DOHH2 (cell line): ENCODE data around the gene POLR3GL.

Source experiments
- EZH2phosphoT487 ChIP-seq: fragments of 200-600 bp; sonication (generic); IDR thresholded peaks from 2 replicates; pipeline ENCODE4 v1.6.1; 2017; ENCODE audit warnings: borderline replicate concordance, mild to moderate bottlenecking, antibody characterized with exemption, low read length, moderate library complexity, mixed read lengths
- TF ChIP-seq, protein P1 (sequence below): fragments of 200-600 bp; sonication (generic); IDR thresholded peaks from one replicate; pipeline ENCODE4 v1.5.1; 2014; ENCODE audit warnings: antibody characterized with exemption, mild to moderate bottlenecking, low read depth, low read length; ENCODE audit not compliant: poor library complexity, severe bottlenecking

DNA sequence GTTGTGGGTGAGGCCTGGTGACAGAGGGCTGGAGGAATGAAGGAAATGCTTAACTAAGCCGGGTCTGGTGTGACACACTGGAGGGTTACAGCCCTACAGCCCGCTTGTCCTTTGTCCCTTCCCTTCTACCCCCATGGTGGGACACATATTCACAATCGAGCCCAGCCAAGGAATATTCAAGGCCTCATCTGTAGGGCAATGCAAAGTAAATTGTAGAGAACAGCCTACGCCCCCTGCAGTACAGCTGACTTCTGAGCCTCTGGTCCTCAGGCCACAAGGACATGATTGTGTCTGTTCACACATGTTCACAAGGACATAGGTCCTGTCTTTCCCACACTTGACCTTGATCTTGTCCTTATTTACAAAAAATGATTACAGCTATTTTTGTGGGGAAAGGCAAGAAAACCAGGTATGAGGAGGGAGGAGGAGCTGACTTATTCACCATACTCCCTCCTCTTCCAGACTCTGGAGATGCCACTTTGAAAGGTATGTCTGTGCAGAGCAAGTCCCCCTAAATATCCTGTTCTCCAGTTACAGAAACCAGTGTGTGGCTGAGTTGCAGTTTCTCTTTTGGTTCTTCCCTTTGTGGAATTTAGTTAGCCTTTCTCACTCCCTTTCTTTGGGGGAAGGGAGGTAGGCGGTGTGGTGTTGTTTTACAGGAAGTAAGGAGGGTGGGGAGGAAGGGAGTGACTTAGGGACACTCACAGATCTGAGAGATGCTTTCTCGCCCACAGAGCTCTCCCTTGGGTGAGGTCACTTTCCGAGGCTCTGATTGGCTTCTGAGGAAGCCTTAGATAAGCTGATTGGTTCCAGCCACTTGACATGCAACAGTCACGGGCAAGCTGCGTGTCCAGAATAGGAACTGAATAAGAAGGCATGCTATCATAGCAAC, 14.6 kb downstream of the POLR3GL start:
- TF ChIP-seq, protein P1, sequence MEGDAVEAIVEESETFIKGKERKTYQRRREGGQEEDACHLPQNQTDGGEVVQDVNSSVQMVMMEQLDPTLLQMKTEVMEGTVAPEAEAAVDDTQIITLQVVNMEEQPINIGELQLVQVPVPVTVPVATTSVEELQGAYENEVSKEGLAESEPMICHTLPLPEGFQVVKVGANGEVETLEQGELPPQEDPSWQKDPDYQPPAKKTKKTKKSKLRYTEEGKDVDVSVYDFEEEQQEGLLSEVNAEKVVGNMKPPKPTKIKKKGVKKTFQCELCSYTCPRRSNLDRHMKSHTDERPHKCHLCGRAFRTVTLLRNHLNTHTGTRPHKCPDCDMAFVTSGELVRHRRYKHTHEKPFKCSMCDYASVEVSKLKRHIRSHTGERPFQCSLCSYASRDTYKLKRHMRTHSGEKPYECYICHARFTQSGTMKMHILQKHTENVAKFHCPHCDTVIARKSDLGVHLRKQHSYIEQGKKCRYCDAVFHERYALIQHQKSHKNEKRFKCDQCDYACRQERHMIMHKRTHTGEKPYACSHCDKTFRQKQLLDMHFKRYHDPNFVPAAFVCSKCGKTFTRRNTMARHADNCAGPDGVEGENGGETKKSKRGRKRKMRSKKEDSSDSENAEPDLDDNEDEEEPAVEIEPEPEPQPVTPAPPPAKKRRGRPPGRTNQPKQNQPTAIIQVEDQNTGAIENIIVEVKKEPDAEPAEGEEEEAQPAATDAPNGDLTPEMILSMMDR: peak; percentile 72
- no peak for TF ChIP-seq EZH2phosphoT487
